ENCODE measurements around the gene EHMT1. TPM values are rescaled to one million over a fixed set of nuclear protein-coding genes. Genes with fewer than 3 reads are reported as not detected.

EHMT1 gene
- total and polyA plus RNA-seq, 2 experiments from 2014 or later, result 162 to 177 TPM

- H3K9me3 Mint-ChIP-seq, result no peaks in the 10 kb centered on the region; the same call in 2 of the 3 replicates
- Histone ChIP-seq H2AFZ (no peak overlapping the region), H4K20me1 (replicated peaks; ENCODE audit: insufficient read depth) (no peaks in the 10 kb centered on the region), H3K36me3 (ENCODE audit: insufficient read depth) (no peaks in the 10 kb centered on the region), H3K79me2 (replicated peaks; ENCODE audit: insufficient read depth) (peaks cover 93% of the 10 kb centered on the region), H3K4me1 (ENCODE audit: insufficient read depth) (peaks cover 61% of the 10 kb centered on the region), H3K9me2 (ENCODE audit: insufficient read depth) (no peaks in the 10 kb centered on the region), H3K4me2 (peak overlapping the region; percentile 64), H3K27ac (ENCODE audit: low read depth) (peak overlapping the region; percentile 91), H3K27me3 (ENCODE audit: insufficient read depth) (no peaks in the 10 kb centered on the region), H3K4me3 (no peak overlapping the region), H3F3A (replicated peaks; ENCODE audit: low read depth) (peaks cover 14% of the 10 kb centered on the region; the same call in 1 of the 2 replicates)
- 0 out of 2 replicates have a peak overlapping the region, but pooled peaks have one; percentile 1 for H3K27ac Mint-ChIP-seq
- H3K36me3 Mint-ChIP-seq (ENCODE audit: low read depth), result peaks cover 36% of the 10 kb centered on the region
- TF ChIP-seq CTCF (conservative IDR thresholded peaks at IDR 0.05; ENCODE audit: low read depth in 2 of 2) (peak; percentile 86 to 95), CREB1 (CRISPR knock-in tag; IDR thresholded peaks at IDR 0.05; ENCODE audit: low read depth) (no peak)
- peak; percentile 8 for ATAC-seq
- DNase-seq (ENCODE audit: low spot score), result peak; percentile 88
- peaks cover 76% of the 10 kb centered on the region for H3K4me1 Mint-ChIP-seq
- H3K4me3 Mint-ChIP-seq, result peak overlapping the region; percentile 11; the same call in 1 of the 3 replicates
- H3K27me3 Mint-ChIP-seq (ENCODE audit: insufficient read depth, low read depth, poor library complexity), result peaks cover 18% of the 10 kb centered on the region
These were observed 54.3 kb downstream of the EHMT1 start for GRCh38 chr9:137672907-137673791.

- Histone ChIP-seq H3K27ac (ENCODE audit: low read depth) (peak overlapping the region; percentile 91), H3F3A (replicated peaks; ENCODE audit: low read depth) (peaks cover 9% of the 10 kb centered on the region; the same call in 1 of the 2 replicates), H3K79me2 (replicated peaks; ENCODE audit: insufficient read depth) (peaks cover 93% of the 10 kb centered on the region), H3K4me3 (0 out of 2 replicates have a peak overlapping the region, but pooled peaks have one; percentile 7), H3K4me2 (peak overlapping the region; percentile 64), H3K27me3 (ENCODE audit: insufficient read depth) (no peaks in the 10 kb centered on the region), H3K4me1 (ENCODE audit: insufficient read depth) (peaks cover 60% of the 10 kb centered on the region), H3K9me2 (ENCODE audit: insufficient read depth) (no peaks in the 10 kb centered on the region), H3K36me3 (ENCODE audit: insufficient read depth) (no peaks in the 10 kb centered on the region), H2AFZ (no peak overlapping the region), H4K20me1 (replicated peaks; ENCODE audit: insufficient read depth) (no peaks in the 10 kb centered on the region)
- Mint-ChIP-seq H3K4me1 (peaks cover 74% of the 10 kb centered on the region), H3K36me3 (ENCODE audit: low read depth) (peaks cover 33% of the 10 kb centered on the region), H3K27ac (peak overlapping the region; percentile 94), H3K27me3 (ENCODE audit: insufficient read depth, low read depth, poor library complexity) (peaks cover 18% of the 10 kb centered on the region), H3K4me3 (peak overlapping the region; percentile 11; the same call in 1 of the 3 replicates), H3K9me3 (no peaks in the 10 kb centered on the region; the same call in 2 of the 3 replicates)
- DNase-seq (ENCODE audit: low spot score) (no peak), ATAC-seq (peak; percentile 4)
- TF ChIP-seq ETS1 (IDR thresholded peaks at IDR 0.05) (no peak), EZH2 (IDR thresholded peaks at IDR 0.05; ENCODE audit: low read depth, unreplicated experiment) (no peak), ZNF462 (CRISPR knock-in tag; IDR thresholded peaks at IDR 0.05) (no peak), ZNF114 (CRISPR knock-in tag; IDR thresholded peaks at IDR 0.05) (no peak), JUNB (IDR thresholded peaks at IDR 0.05; ENCODE audit: unreplicated experiment) (no peak), CREB1 (CRISPR knock-in tag; IDR thresholded peaks at IDR 0.05; ENCODE audit: low read depth) (no peak), EZH2phosphoT487 (IDR thresholded peaks at IDR 0.05; ENCODE audit: unreplicated experiment) (no peak), ZNF331 (CRISPR knock-in tag; IDR thresholded peaks at IDR 0.05; ENCODE audit: low read depth) (no peak)
These were observed 55.1 kb downstream of the EHMT1 start for GRCh38 chr9:137673886-137674285.
